CD4-positive, alpha-beta T cell treated with Interleukin-6 for 4 hours (primary cell): ENCODE results near the gene SERPINA6.
"Not testable (repeated sequence)": the region's sequence is repeated elsewhere in the genome, so short reads cannot be mapped to it uniquely, and the experiment has no call there.

Experiments
- DNase-seq: peaks from one replicate; pipeline ENCODE4 v3.0.0-alpha.2; 2020; ENCODE audit warnings: mixed read lengths

Gene SERPINA6, protein sequence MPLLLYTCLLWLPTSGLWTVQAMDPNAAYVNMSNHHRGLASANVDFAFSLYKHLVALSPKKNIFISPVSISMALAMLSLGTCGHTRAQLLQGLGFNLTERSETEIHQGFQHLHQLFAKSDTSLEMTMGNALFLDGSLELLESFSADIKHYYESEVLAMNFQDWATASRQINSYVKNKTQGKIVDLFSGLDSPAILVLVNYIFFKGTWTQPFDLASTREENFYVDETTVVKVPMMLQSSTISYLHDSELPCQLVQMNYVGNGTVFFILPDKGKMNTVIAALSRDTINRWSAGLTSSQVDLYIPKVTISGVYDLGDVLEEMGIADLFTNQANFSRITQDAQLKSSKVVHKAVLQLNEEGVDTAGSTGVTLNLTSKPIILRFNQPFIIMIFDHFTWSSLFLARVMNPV

DNA sequence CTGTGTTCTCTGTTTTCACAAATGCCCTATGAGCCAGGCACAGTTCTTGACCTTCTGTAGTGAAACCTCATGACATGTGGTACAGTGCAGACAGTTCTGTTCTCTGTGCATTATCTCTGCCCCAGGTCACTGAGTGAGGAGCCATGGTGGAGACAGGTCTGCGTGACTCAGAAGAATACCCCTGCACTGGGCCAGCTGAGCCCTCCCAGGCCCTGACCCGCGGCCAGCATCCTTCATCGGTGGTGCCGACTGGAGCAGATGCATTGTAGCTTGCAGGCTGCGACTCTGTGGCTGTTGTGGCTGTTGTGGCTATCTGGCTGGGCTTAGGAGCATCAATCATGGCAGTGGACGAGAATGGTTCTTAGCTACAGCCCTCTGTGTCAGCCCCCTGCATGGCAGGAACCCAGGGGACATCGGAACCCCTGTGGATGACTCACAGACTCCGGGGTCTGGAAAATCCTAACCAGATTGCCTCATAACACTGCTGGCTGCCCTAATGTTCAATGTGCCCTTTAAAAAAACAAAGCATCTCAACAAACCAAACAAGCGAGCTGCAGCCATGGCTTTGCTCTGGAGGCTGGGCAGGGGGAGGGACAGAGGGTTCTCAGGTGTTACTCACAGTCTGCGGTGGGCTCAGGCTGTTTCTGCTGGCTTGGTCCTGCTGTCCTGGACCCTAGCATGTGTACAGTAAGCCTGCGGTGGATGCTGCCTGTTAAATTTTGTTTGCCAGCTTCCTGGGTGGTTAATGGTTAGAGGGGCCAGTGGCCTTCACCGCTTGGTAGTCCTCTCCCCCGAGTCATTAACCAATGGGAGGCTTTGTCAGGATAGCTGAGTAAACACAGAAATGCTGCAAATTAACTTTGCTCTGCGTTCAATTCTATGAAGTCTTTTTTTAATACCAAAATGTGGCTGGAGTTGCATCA, at the start of gene SERPINA6:
TSS of gene SERPINA6 (minus strand) at position 689 of the 923 bp plus-strand sequence. CDS start 8,688 bp downstream, outside the sequence.
- no peak for DNase-seq

DNA sequence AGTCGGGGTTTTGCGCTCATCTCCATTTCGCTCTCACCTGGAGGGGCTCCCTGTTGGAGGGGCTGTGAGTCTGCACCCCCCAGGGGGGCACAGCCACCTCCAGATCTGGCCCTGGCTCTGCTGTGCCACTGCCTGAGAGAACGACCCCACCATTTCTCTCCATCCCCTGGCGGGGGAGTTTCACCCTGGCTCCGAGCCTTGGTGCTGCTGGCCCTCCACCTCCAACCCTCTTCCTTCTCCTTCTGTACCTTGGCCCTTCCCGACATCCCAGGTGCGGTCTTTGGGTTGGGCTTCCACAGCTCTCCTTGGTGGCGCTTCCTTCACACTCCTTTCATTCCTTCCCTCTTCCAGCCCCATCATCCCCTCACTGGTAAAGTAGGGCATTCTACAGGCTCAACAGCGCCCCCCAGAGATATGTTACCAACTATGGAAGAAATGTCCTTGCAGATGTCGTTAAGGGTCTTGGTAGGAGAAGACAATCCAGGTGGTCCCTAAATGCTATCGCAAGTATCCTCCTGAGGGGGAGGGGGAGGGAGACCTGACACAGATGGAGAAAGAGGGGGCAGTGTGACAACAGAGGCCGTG, 49.0 kb upstream of the SERPINA6 start:
- no peak for DNase-seq

GRCh38 chr14:94370524-94370910, 47.4 kb upstream of the SERPINA6 start:
- DNase-seq: no peak

DNA sequence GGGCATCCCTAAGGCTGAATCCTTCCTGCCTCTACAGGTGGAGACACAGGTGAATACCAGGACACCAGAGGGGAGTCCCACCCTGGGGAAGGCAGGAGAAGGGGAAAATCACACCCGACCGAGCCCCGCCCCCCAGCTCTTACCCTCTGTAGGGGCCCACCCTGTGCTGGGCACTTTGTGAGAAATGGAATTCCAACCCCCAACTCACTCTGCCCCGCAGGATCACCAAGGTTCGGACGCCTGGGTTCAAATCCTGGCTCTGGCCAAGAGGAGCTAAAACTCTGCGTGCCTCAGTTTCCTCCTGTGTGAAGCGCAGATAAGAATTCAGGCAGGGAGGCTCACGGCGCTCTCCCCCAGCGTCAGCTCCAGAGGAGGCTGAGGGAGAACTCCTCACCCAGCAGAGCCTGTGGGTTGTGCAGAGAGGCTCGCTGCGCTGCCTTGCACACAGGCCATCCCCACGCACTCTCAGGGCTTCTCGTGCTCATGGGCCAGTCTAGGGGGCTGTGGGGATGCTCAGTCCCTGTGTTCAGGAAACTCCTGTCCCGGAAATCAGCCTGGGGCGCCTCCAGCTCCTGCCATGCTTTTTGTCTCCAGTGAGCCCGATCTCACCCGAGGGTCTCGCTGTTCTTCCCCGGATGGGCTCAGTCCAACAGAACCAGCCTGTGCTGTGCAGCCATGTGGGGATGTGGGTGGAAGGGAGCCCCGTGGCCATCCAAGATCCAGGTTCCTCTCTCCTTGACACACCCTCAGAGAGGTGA, 46.8 kb upstream of the SERPINA6 start:
- DNase-seq: not testable (repeated sequence)

GRCh38 chr14:94368956-94369355, 45.8 kb upstream of the SERPINA6 start:
- no peak for DNase-seq

DNA sequence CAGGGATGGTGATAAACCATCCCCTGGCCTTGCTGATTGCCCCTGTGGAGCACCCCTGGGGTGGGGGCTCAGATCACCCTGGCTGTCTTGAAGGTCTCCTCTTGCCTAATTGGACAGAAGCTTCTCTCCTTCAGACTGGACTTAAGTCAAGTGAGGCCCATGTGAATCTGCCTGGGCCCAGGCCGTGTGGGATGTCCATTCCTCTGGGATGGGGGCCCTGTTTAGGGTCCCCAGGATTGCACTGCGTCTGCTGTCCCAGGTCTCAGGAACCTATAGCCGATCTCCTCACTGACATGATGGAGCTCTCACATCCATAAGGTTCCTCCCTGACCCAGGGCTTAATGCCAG, 45.1 kb upstream of the SERPINA6 start:
- no peak for DNase-seq

DNA sequence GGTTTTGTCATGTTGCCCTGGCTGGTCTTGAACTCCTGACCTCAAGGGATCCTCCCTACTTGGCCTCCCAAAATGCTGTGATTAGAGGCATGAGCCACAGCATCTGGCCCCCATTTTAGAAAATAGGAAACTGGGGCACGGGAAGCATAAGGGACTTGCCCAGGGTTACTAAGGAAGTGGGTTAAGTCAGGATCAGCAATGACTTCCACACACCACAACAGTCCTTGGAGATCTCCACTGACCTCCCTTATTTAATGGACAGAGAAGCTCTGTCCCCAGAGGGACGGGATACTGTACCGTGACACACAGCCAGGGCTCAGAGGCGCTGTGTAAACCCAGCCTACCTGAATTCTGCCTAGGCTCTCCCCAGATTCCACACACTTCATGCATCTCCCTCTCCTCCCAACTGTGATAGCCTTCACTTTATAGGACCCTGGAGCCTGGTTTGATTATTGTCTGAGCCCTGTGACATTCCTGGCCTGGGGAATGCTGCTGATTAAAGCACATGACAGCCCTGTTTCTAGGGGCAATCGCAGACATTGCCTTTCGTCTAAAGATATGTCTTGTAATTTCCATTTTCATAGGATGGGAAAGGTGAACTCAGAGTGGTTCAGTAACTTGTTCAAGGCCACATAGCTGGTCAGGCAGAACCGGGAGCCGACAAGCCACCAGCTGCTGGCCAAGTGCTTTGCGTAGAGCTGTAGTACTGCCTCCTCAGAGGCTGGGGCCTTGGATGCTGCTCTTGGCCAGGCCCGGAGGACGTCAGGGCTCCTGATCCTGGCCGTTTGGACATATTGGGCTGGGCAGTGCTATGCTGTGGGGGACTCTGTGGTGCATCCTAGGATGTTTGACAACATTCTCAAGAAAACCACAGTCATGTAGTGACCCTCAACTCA, 44.5 kb upstream of the SERPINA6 start:
- DNase-seq: no peak

DNA sequence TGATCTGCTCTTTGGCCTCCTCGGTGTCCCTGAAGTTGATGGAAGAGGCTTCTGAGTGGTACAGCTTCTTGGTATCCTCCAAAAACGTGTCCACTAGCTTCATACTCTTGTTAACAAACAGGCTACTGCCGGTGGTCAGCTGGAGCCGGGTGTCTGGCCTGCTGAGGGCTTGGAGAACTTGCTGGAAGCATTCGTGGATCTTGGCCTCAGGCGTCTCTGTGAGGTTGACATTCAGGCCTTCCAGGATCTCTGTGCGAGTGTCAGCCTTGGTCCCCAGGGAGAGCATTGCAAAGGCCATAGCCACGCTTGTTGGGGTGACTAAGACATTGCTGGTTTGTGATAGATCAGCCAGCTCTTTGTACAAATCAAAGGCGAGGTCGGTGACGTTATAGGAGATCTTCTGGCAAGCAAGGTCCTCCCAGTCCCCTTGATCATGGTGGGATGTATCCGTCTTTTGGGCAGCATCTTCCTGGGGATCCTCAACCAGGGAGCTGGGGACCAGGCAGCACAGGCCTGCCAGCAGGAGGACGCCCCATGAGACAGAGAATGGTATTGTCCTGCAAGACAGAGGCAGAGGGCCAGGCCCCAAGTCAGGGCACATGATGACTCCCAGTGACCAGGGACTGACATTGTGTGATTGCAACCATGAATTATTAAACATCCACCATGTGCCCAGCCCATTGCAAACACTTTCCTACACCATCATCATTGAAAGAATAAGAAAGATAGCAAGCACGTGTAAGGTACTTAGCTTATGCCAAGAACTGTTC, 43.2 kb upstream of the SERPINA6 start, which contains the start of gene SERPINA2:
TSS of gene SERPINA2 (minus strand) at position 553 of the 770 bp plus-strand sequence.
- no peak for DNase-seq

DNA sequence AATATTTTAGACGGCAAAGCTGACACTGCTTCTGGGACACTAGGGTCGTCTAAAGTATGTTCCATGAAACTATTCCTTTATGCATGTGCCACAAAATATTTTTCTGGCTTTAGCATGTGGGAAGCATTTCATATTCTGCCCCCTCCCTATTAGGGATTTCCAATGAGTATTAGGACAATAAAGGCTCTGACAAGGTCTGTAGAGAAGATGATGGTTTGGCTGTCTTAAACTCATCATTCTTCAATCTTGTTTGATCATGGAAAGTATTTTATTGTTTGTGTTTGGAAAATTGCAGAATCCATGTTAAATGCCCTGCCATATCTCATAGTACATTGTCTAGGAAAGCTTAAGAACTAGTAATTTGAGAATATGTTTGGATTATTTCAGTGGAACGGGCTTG, 42.5 kb upstream of the SERPINA6 start:
- DNase-seq: no peak

- no peak for DNase-seq
Observed at GRCh38 chr14:94364964-94365363, 41.8 kb upstream of the SERPINA6 start.

GRCh38 chr14:94364037-94364436, 40.9 kb upstream of the SERPINA6 start:
- no peak for DNase-seq

- no peak for DNase-seq
Observed at GRCh38 chr14:94363151-94363624, 40.1 kb upstream of the SERPINA6 start.

DNA sequence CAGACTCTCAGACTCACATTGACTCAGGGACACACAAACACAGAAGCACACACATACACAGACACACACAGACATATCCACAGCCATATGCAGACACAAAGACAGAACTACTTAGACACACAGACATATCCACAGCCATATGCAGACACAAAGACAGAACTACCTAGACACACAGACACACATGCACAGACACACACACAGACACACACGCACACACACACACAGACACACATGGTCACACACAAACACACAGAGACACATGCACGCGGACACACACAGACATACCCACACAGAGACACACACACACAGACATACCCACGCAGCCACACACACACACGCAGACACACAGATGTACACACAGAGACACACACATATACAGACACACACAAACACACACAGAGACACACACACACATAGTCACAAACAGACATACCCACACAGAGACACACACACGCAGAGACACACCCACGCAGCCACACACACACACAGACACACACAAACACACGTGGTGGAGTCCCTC, 39.5 kb upstream of the SERPINA6 start:
- DNase-seq: no peak

GRCh38 chr14:94361682-94362081, 38.5 kb upstream of the SERPINA6 start:
- DNase-seq: no peak

DNA sequence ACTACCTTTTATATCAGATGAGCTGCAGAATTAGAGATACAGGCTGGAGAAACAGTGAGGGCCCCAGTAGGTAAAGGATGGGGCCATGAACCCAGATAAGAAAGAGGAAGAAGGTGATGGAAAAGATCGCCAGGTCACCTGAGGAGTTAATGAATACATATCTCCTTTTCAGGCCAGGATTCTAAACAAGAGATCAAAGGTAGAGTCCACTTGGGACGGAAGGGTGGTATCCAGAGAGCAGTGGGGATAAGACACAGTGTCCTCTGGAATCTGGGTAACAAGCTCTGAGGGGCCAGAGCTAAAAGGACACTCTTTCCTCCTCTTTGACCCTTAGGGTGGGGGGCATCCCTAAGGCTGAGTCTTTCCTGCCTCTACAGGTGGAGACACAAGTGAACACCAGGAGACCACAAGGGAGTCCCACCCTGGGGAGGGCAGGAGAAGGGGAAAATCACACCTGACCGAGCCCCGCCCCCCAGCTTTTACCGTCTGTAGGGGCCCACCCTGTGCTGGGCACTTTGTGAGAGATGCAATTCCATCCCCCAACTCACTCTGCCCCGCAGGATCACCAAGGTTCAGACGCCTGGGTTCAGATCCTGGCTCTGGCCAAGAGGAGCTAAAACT, 37.9 kb upstream of the SERPINA6 start:
- no peak for DNase-seq

- no peak for DNase-seq
Observed at GRCh38 chr14:94357166-94357565, 34.0 kb upstream of the SERPINA6 start.

DNA sequence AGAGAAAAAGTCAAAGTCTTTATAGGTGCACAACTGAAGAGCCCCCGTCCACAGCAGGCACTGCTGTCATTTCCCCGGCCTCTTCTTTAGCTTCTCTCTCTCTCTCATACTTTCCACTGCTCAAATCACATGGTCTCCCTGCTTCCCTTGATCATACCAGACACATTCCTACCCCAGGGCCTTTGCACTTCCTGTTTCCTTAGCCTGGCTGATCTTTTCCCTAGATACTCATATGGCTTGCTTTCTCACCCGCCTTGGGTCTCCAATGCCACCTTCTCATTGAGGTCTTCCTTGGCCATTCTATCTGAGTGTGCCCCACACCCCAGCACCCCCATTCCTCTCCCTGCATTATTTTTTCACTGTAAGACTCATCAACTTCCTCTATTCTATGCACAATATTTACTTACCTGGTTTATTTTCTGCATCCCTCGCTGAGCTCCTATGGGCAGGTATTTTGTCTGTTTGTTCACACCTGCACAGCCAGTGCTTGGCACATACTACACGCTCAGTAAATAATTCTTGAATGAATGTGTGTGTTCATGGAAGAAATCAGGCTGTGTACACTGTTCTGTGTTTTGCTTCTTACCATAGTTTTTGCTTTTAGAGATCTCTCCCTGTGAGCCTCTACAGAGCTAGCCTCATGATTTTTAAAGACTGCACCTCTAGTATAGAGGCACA, 33.4 kb upstream of the SERPINA6 start:
- DNase-seq: no peak

- no peak for DNase-seq
Observed at GRCh38 chr14:94355191-94355794, 32.2 kb upstream of the SERPINA6 start.
